GM18858 (cell line): ENCODE results near the gene PPM1K.
"Not testable (repeated sequence)": the region's sequence is repeated elsewhere in the genome, so short reads cannot be mapped to it uniquely, and the experiment has no call there.

Experiments used
- ATAC-seq: cut with Tn5 transposase; IDR thresholded peaks from one replicate; pipeline ENCODE4 v1.9.1; 2021; ENCODE audit not compliant: unreplicated experiment

PPM1K gene

GRCh38 chr4:88284439-88285234, at the start of gene PPM1K:
Gene PPM1K (minus strand): TSS chr4:88284561. CDS start chr4:88278583, 5,978 bp downstream.
- ATAC-seq, result peak; percentile 79

GRCh38 chr4:88333741-88334405, 49.5 kb upstream of the PPM1K start:
- no peak for ATAC-seq

DNA sequence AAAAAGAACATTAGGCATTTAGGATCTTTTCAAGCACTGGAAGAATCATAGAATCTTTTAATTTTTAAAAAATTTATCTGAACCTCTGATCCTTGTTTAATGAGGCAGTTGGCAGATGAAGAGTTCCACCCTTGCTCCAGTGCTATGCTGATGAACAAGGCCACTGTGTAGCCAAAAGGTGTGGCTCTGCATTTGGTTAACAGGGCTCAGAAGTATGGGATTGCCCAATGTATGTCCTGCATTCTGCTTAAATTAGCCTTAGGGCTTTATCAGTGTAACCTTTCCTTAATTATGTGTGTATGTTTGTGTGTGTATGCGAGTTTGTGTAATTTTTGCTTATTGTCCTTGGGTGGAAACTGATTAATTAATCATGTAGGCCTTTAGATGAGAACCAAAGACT, 43.3 kb upstream of the PPM1K start:
- no peak for ATAC-seq

DNA sequence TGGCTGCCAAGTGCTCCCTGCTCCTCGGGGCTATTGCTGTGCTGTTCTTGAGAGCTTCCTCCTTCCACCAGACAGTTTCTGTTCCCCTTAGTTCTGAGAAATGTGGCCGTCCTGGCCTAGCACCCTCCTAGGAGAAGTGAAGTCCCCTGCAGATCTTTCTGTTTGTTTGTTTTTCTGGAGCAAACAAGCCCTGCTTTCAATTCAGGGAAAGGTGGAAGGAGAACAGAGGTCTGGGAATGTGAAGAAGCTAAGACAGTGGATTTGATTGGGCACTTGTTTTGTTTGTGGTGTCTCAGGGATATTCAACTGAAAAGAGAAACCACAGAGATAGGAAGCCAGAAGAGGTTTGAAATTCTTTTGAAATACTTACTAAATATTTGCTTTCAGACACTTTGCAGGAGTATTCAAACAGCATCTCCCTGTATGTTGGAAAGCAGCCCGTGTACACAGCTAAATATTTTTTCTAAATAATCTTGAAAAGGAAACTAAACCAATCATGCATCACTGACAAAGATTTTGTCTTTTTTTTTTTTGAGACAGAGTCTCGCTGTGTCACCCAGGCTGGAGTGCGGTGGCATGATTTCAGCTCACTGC, 36.5 kb upstream of the PPM1K start:
- ATAC-seq, result peak; percentile 97

GRCh38 chr4:88320224-88320779, 35.9 kb upstream of the PPM1K start:
- ATAC-seq, result peak; percentile 53

DNA sequence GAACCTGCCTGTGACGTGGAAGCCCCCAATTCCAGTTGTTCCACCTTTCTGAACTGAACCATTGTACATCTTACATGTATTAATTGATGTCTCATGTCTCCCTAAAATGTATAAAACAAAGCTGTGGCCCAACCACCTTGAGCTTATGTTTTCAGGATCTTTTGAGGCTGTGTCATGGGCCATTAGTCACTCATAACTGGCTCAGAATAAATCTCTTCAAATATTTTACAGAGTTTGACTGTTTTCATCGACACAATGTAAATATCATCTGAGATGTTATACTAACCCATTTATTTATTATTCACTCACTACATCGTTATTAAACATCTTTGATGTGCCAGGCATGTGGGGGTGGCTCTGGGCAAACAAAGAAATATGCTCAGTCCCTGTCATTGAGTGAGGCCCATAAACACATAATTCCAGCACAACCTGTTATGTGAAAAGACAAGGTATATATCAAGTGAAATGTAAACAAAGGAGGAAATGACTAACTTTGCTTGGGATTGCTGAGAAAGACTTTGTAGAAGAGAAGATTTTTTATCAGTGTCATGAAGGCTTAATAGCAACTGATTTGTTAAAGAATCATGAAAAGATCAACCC, 34.5 kb upstream of the PPM1K start:
- ATAC-seq, result no peak

- ATAC-seq, result no peak
Measured at GRCh38 chr4:88315460-88316017, 31.2 kb upstream of the PPM1K start.

DNA sequence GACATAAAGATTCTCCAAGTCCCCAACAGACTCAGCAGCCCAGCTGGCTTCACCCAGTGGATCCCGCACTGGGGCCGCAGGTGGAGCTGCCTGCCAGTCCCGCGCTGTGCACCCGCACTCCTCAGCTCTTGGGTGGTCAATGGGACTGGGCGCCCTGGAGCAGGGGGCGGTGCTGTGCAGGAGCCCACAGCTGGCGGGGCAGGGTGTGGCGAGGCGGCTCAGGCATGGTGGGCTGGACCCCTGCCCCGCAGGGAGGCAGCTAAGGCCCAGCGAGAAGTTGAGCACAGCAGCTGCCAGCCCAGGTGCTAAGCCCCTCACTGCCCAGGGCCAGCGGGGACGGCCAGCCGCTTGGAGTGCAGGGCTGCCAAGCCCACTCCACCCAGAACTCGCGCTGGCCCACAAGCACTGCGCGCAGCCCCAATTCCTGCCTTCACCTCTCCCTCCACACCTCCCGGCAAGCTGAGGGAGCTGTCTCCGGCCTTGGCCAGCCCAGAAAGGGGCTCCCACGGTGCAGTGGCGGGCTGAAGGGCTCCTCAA, 28.8 kb upstream of the PPM1K start:
- not testable (repeated sequence) for ATAC-seq

DNA sequence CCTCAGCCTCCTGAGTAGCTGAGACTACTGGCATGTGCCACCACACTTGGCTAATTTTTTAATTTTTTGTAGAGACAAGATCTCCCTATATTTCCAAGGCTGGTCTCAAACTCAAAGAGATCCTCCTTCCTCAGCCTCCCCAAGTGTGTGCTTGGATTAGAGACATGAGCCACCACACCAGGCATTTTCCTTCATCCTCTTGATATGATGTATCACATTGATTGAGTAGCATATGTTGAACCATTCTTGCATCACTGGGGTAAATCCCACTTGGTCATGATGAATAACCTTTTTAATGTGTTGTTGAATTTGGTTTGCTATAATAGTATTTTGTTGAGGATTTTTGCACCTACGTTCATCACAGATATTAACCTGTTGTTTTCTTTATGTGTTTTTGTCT, 24.2 kb upstream of the PPM1K start:
- no peak for ATAC-seq

GRCh38 chr4:88297725-88298454, 13.5 kb upstream of the PPM1K start:
- no peak for ATAC-seq

DNA sequence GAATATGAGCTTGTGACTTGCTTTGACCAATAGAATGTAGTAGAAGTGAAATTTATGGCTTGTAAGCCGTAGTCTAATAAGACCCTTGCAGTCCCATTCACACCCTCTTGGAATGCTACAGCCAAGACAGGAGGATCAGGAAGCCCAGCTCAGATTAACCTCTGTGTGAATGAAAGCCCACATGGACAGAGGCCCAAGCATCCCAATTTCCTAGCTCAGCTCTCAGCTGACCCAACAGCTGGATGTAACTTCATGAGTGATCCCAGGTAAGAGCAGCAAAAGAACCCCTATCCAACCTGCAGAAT, 12.8 kb upstream of the PPM1K start:
- no peak for ATAC-seq

DNA sequence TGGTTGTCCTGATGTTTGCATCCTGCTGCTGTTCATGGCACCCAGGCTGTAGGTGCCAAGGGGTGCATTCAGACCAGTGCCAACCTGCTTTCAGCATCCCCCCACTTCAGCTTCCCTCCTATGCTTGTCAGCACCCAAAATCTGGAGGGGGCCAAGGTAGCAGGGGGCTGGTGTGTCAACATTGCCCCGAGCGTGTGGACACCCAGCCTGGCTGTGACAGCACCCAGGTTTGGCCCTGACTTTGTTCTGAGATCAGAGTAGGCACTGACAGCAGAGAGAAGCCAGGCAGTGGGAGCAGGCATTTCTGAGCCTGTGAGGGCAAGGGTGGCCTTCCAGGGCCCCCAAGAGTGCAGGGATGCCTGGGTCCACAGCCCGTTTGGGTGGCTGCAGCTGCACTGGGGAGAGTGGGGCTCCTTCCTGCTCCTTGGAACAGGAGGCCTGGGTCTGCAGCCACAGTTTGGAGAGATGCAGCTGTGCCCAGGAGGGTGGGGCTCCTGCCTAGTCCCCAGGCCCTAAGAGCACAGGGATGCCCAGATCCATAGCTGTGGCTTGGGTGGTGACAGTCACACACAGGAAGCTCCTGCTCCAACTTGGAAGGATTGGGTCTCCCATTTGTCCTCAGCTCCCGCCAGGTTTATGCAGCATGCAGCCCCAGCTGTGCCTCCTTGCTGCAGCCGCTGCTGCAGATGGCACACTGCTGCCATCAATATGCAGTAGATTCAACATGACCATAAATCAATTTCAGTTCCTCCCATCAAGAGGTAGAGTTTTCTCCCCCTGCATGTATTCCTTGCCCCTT, 12.3 kb upstream of the PPM1K start:
- ATAC-seq, result no peak

DNA sequence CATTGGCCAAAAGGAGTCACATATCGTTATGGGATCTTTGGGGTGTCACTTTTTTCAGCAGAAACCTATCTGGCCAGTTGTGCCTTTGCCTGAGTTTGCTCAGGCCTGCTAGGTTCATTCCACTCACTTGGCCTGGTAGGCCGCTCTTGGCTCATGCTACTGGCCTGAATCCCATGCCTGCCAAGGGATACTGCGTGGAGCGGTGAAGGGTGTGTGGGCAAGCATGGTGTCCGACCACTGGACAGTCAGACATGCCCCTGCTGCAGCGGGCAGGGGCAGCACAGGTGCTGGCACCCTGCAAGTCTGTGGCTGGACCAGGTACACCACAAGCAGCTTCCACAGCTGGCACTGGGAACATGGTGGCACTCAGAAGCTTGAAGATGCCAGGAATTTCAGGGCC, 11.3 kb upstream of the PPM1K start:
- ATAC-seq, result no peak

- no peak for ATAC-seq
Measured at GRCh38 chr4:88291003-88291402, 6.6 kb upstream of the PPM1K start.

DNA sequence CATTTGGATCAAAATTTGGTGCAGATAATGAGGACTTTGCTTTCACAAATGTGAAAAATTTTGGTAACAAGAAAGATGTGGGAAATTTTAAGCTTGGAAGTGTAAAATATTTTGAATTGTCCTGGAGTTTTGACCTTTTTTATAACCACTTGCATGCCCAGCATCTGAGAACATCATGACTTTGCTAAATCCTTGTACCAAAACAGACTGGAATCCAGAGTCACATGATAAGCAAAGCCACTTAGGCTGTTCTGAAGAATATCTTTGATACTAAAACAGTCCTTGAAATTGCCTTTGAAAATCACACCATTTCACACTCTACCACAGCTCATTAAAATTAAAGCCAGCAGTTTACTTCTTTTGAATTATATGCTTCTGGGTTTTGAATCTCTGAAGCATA, 2.5 kb upstream of the PPM1K start:
- no peak for ATAC-seq

DNA sequence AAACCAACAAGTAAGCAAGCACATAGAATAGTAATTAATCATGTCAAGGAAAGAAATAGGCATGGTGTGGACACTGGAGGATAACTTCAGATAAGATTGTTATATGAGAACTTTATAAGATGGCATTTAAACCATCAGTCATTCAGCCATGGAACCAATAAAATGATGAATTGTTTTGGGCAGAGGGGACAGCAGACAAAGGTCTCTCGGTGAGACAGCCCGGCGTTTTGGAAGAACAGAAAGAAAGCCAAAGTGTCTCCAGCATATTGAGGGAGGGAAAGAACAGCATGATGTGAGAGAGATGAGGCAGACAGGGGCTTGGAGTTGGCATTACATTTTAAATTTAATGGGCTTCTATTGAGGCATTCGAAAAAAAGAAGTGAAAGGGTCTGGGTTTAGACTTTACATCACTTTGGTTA, 883 bp upstream of the PPM1K start:
- no peak for ATAC-seq

- no peak for ATAC-seq
Measured at GRCh38 chr4:88283661-88284438, 511 bp downstream of the PPM1K start.

DNA sequence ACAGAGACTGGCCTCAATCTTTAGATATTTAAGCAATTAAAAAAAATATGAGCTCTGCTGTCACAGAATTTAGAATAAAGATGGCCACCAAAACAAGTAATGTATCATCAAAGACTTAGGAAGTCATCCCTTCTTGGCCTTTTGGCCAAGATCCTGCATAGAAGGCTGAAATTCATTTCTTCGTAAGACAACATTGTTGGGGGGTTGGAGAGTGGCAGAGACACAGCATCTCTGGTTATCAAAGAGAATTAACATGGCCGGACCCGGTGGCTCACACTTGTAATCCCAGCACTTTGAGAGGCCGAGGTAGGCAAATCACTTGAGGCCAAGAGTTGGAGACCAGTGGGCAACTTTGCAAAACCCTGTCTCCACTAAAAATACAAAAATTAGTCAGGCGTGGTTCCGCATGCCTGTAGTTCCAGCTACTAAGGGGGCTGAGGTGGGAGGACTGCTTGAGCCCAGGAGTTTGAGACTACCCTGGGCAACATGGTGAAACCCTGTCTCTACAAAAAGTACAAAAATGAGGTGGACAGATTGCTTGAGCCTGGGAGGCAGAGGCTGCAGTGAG, 4.0 kb downstream of the PPM1K start:
- no peak for ATAC-seq
